ENCODE data around the gene TPMT.
A peak's percentile ranks its signal among the peaks of the same experiment; 100 is the strongest.

TPMT gene

GRCh38 chr6:18107061-18107460, 47.8 kb downstream of the TPMT start:
- no peak for DNase-seq

GRCh38 chr6:18102783-18103509, 51.9 kb downstream of the TPMT start:
- DNase-seq = no peak

GRCh38 chr6:18101873-18102272, 53.0 kb downstream of the TPMT start:
- DNase-seq = no peak

GRCh38 chr6:18101271-18101670, 53.6 kb downstream of the TPMT start:
- DNase-seq = no peak

GRCh38 chr6:18100296-18100695, 54.6 kb downstream of the TPMT start:
- DNase-seq = peak; percentile 59

GRCh38 chr6:18099511-18099910, 55.4 kb downstream of the TPMT start:
- DNase-seq = peak; percentile 19

GRCh38 chr6:18096423-18096822, 58.5 kb downstream of the TPMT start:
- no peak for DNase-seq

- DNase-seq = no peak
Measured at GRCh38 chr6:18091382-18091781, 63.5 kb downstream of the TPMT start.

GRCh38 chr6:18090349-18090786, 64.5 kb downstream of the TPMT start:
- DNase-seq = no peak

GRCh38 chr6:18088419-18089296, 66.2 kb downstream of the TPMT start:
- peak; percentile 83 for DNase-seq

GRCh38 chr6:18087396-18088165, 67.3 kb downstream of the TPMT start:
- DNase-seq = no peak

- DNase-seq = no peak
Measured at GRCh38 chr6:18081025-18081668, 73.7 kb downstream of the TPMT start.

GRCh38 chr6:18080544-18080943, 74.3 kb downstream of the TPMT start:
- DNase-seq = no peak

GRCh38 chr6:18078866-18079265, 76.0 kb downstream of the TPMT start:
- DNase-seq = no peak
